Spleen (tissue), 7 donors: Measurements from ENCODE around the gene CUBN.

ENCODE experiments used
- POLR2A ChIP-seq, 3 donors: fragments of 450-650 bp; IDR thresholded peaks; one replicate each; pipeline ENCODE4 v1.5.1; 2017; ENCODE audit warnings: antibody characterized with exemption in 3 of 3, mild to moderate bottlenecking in 1 of 3
- POLR2AphosphoS5 ChIP-seq, 3 donors: sonication (generic); formaldehyde crosslinking; IDR thresholded peaks; one replicate each; pipeline ENCODE4 v1.5.1; 2017; ENCODE audit warnings: antibody characterized with exemption in 3 of 3
- TF ChIP-seq, protein P1 (sequence below), 11 experiments: fragments of 200-600 bp in 7 of 11; fragments of 450-650 bp in 4 of 11; sonication (generic) in 4 of 11; IDR thresholded peaks in 8 of 11; conservative IDR thresholded peaks in 3 of 11; 1 replicate in 7 of 11; 2 replicates in 4 of 11; pipeline versions ENCODE4 v1.4.0 to v1.8.0; 2016 to 2021; ENCODE audit warnings: antibody characterized with exemption in 11 of 11, inconsistent platforms in 4 of 11, mild to moderate bottlenecking in 1 of 11
- donor health status: DM: no; HTN: no; CAD: no; lungs with moderate emphysema.
- donor health status: DM: no; HTN: no; CAD: no.
- donor health status: DM: no; HTN: no; CAD: no.

- TF ChIP-seq, protein P1, sequence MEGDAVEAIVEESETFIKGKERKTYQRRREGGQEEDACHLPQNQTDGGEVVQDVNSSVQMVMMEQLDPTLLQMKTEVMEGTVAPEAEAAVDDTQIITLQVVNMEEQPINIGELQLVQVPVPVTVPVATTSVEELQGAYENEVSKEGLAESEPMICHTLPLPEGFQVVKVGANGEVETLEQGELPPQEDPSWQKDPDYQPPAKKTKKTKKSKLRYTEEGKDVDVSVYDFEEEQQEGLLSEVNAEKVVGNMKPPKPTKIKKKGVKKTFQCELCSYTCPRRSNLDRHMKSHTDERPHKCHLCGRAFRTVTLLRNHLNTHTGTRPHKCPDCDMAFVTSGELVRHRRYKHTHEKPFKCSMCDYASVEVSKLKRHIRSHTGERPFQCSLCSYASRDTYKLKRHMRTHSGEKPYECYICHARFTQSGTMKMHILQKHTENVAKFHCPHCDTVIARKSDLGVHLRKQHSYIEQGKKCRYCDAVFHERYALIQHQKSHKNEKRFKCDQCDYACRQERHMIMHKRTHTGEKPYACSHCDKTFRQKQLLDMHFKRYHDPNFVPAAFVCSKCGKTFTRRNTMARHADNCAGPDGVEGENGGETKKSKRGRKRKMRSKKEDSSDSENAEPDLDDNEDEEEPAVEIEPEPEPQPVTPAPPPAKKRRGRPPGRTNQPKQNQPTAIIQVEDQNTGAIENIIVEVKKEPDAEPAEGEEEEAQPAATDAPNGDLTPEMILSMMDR (IDR thresholded peaks at IDR 0.05 in 8 of 11, conservative IDR thresholded peaks at IDR 0.05 in 3 of 11) = no peak
- TF ChIP-seq POLR2AphosphoS5 (IDR thresholded peaks at IDR 0.05) = no peak
- TF ChIP-seq POLR2A (IDR thresholded peaks at IDR 0.05) = no peak
Measured at GRCh38 chr10:16953270-16953669, 176.3 kb downstream of the CUBN start.
